Measurements from ENCODE around the gene AQP3.

The AQP3 gene

DNA sequence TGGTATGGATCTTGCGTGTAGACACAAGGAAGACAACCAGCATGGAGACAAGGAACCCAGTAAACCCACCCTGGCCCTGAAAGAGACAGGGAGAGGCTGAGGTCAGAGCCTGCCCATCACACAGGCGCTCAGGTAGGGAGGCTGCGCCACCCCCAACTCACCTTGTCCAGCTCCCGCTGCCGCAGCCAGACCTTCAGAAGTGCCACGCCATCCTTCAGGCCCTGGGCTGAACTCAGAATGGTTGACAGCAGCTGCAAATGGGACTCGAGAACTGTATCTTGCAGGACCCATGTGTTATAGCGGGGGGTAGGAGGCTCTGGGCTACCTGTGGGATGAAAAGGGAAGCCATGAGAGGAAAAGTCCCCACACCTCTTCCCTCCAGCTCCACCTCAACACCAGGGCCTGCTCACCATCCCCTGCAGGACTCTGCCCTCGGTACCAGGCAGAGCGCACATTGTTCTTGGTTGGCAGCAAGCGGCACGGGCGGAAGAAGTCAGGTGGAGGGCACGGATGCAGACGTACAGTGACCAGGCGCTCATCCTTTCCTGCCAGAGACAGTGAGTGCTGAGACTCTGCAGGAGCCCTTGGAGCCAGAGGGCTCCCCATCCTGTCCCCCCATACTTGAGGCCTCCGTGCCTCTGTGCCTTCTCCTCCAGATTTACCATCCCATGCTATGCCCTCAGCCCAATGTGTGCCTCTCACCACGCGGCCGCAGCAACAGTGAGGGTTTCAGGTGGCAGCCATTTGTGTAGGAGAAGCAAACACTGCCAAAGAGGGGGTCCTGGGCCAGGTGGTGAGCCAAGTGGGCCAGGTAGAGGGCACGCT, 21.6 kb upstream of the AQP3 start:
- in situ Hi-C loops (cut with HindIII; ENCODE audit: low sequenced_read_pairs) = no loop called here
- DNase-seq (ENCODE audit: low read depth, low spot score) = no peak
- H3K4me3 ChIP-seq (ENCODE audit: low read depth, low read length) = no peak overlapping the region
- TF ChIP-seq, protein P1, sequence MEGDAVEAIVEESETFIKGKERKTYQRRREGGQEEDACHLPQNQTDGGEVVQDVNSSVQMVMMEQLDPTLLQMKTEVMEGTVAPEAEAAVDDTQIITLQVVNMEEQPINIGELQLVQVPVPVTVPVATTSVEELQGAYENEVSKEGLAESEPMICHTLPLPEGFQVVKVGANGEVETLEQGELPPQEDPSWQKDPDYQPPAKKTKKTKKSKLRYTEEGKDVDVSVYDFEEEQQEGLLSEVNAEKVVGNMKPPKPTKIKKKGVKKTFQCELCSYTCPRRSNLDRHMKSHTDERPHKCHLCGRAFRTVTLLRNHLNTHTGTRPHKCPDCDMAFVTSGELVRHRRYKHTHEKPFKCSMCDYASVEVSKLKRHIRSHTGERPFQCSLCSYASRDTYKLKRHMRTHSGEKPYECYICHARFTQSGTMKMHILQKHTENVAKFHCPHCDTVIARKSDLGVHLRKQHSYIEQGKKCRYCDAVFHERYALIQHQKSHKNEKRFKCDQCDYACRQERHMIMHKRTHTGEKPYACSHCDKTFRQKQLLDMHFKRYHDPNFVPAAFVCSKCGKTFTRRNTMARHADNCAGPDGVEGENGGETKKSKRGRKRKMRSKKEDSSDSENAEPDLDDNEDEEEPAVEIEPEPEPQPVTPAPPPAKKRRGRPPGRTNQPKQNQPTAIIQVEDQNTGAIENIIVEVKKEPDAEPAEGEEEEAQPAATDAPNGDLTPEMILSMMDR (IDR thresholded peaks at IDR 0.05; ENCODE audit: low read depth, low read length) = no peak

DNA sequence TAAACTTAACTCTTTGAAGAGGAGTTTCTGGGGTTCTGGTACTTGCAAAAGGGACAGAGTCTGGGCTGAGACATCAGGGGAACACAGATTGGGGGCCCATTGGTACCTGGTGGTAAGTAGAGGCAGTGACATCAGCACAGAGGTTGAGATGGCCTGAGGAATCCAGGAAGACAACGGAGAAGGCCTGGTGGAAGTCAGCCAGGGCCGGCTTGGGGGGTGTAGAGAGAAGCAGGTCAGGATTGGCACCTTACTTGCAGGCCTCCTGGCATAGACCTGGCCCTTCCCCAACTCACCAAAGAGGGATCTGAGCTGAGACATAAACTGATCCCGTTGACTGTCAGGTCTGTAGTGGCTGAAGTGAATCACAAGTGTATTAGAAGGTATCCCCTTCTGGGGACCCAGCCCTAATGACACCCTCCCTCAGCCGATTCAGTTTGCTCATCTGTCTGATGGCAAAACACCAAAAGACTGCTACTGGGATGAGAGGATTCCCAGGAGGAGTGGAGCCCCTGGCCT, 20.9 kb upstream of the AQP3 start:
- TF ChIP-seq, protein P1 (IDR thresholded peaks at IDR 0.05; ENCODE audit: low read depth, low read length) = no peak
- no peak overlapping the region for H3K4me3 ChIP-seq (ENCODE audit: low read depth, low read length)
- no peak for DNase-seq (ENCODE audit: low read depth, low spot score)
- in situ Hi-C loops (cut with HindIII; ENCODE audit: low sequenced_read_pairs) = no loop called here

DNA sequence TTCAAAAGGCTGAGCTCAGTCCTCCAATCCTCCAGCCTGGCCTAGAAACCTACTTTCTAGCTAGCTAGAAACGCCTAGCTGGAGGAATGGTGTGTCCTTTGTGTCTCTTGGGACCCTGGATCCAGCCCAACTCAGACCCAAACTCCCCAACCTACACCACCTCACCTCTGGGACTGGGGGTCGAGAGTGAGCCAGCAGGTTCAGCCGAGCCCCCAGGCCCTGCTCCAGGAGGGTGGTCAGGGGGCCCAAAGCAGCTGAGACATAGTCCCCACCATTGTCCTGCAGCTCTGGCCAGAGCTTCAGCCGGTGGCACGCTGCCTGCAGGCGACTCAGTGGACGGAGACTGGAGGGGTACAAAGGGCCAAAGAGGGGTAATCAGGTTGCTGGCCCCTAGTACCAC, 20.1 kb upstream of the AQP3 start:
- in situ Hi-C loops (cut with HindIII; ENCODE audit: low sequenced_read_pairs) = no loop called here
- TF ChIP-seq, protein P1 (IDR thresholded peaks at IDR 0.05; ENCODE audit: low read depth, low read length) = no peak
- no peak for DNase-seq (ENCODE audit: low read depth, low spot score)
- no peak overlapping the region for H3K4me3 ChIP-seq (ENCODE audit: low read depth, low read length)

DNA sequence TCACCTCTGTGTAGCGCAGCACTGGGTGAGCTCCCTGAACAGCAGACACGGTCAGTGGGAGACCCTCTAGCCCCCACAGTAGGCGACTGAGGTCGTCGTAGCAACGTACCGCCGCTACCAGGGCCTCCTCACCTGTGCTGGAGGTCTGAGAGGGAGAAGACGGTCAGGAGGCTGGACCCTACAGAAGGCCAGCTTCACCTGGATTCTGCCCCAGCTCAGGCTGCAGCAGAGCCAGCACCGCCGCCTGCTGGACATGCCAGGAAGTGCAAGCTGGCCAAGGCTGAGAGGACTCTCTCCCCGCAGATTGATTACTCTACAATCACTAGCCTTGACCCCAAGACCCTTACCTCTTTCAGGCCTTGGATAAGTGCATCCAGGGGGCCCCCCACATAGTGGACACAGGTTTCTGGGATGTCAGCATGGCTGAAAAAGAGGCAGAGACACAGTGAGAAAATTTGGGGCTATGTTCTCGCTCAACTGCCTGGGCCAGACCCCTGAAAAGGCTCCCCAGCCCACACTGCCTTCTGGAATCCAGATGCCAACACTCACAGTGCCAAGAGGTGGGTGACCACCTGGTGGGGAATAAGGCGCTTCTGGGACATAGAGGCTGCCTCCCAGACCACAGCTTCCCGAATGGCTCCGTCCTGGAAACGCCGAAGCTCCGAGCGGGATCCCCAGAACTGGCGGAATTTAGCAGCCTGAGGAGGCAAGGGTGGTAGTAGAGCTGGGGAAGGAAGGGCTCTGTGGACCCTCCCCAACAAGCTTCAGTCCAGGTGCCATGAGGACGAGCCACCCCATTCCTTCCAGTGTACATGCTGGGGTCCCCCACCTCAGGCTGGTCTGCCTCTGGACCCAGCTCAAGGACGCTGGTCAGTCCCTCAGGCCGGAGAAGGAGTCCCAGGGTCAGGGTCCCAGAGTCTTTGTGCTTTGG, 19.4 kb upstream of the AQP3 start:
- TF ChIP-seq, protein P1 (IDR thresholded peaks at IDR 0.05; ENCODE audit: low read depth, low read length) = peak; percentile 98
- DNase-seq (ENCODE audit: low read depth, low spot score) = peak; percentile 29
- in situ Hi-C loops (cut with HindIII; ENCODE audit: low sequenced_read_pairs) = no loop called here
- H3K4me3 ChIP-seq (ENCODE audit: low read depth, low read length) = no peak overlapping the region

DNA sequence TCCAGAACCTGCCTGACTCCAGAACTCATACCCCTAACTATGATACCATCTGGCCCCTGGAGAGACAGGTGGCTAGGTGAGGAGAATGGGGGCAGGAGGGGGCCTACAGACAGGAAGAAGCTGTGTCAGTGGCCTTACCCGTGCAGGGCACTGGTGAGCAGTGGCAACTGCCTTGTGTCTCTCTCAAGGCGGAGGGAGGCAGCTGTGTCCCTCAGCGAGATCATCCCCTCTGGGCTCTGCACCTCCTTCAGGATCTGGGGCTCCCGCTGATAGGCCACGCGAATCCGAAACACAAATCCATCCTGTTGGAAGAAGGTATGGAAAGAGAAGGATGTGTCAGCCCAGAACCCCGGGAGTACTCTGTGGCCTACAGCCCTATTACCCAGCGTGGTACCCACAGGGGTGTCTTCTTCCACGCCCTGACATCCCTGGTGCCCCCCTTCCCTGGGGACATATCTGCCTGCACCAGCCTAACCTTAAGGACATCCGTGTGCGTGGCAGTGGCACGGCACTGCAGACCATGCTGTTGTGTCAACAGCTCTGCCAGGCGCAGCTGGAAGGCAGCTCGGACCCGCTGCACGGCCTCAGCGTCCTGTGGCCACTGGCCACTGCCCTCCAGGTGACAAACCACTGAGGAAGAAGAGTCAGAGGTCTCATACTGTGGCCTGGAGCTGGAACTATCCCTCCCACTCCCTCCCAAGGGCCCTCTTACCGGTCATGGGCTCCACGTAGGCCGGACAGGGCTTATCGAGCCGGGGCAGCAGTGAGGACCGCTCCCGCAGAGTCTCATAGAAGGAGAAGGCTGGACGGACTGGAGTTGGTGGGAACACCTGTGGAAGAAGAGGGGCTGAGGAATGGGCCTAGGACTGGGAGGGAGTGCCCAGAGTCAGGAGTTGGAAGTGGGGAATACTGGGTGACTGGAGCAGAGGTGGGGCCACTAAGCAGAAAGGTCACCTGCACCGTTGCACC, 18.5 kb upstream of the AQP3 start:
- TF ChIP-seq, protein P1 (IDR thresholded peaks at IDR 0.05; ENCODE audit: low read depth, low read length) = no peak
- no peak for DNase-seq (ENCODE audit: low read depth, low spot score)
- no peak overlapping the region for H3K4me3 ChIP-seq (ENCODE audit: low read depth, low read length)
- in situ Hi-C loops (cut with HindIII; ENCODE audit: low sequenced_read_pairs) = no loop called here
